Measurements from ENCODE around the gene INTS1.

Gene INTS1

GRCh38 chr7:1509226-1509625 lies 5.0 kb upstream of the INTS1 start:
- TF ChIP-seq, protein P1, sequence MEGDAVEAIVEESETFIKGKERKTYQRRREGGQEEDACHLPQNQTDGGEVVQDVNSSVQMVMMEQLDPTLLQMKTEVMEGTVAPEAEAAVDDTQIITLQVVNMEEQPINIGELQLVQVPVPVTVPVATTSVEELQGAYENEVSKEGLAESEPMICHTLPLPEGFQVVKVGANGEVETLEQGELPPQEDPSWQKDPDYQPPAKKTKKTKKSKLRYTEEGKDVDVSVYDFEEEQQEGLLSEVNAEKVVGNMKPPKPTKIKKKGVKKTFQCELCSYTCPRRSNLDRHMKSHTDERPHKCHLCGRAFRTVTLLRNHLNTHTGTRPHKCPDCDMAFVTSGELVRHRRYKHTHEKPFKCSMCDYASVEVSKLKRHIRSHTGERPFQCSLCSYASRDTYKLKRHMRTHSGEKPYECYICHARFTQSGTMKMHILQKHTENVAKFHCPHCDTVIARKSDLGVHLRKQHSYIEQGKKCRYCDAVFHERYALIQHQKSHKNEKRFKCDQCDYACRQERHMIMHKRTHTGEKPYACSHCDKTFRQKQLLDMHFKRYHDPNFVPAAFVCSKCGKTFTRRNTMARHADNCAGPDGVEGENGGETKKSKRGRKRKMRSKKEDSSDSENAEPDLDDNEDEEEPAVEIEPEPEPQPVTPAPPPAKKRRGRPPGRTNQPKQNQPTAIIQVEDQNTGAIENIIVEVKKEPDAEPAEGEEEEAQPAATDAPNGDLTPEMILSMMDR (IDR thresholded peaks at IDR 0.05; ENCODE audit: insufficient read depth, missing control alignments) = no peak
- no peak for FAIRE-seq
- DNase-seq (ENCODE audit: insufficient read length, low spot score) = no peak

DNA sequence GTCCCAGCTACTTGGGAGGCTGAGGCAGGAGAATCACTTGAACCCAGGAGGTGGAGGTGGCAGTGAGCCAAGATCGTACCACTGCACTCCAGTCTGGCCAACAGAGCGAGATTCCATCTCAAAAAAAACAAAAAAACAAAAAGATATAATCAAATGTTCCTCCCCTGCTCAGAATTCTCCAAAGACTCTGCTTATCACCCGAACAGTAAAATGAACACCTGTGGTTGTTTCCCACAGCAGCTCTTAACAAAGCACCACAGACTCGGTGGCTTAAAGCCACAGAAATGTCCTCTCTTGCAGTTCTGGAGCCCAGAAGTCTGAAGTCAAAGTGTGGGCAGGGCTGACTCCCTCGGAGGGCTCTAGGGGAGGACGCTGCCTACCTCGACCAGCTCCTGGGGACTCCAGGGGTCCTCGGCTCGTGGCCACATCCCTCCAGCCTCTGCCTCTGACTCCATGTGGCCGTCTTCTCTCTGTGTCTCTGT lies 4.1 kb upstream of the INTS1 start:
- FAIRE-seq (no peak), DNase-seq (ENCODE audit: insufficient read length, low spot score) (no peak)
- TF ChIP-seq, protein P1 (IDR thresholded peaks at IDR 0.05; ENCODE audit: insufficient read depth, missing control alignments) = no peak

- no peak for DNase-seq (ENCODE audit: insufficient read length, low spot score)
- TF ChIP-seq, protein P1 (IDR thresholded peaks at IDR 0.05; ENCODE audit: insufficient read depth, missing control alignments) = no peak
- no peak for FAIRE-seq
Measured at GRCh38 chr7:1505731-1506550, 1.8 kb upstream of the INTS1 start.

DNA sequence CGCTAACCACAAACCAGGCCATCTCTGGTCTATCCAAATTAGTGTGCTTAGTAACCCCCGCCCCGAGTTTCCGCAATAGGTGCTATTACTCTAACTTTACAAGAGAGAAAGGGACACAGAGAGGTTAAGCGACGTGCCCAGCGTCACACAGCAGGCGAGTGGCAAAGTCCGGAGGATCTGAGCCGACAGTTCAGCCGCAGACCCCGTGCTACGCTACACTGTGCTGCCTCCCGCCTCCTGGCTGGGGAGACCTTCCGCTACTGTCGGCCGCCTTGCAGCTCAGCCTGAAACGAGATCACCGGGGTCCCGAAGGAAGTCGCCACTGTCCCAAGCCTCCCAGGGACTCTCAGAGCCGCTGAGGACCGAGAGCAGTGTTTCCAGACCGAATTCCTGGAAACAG lies 799 bp downstream of the INTS1 start:
- no peak for DNase-seq (ENCODE audit: insufficient read length, low spot score)
- no peak for FAIRE-seq
- TF ChIP-seq, protein P1 (IDR thresholded peaks at IDR 0.05; ENCODE audit: insufficient read depth, missing control alignments) = no peak

DNA sequence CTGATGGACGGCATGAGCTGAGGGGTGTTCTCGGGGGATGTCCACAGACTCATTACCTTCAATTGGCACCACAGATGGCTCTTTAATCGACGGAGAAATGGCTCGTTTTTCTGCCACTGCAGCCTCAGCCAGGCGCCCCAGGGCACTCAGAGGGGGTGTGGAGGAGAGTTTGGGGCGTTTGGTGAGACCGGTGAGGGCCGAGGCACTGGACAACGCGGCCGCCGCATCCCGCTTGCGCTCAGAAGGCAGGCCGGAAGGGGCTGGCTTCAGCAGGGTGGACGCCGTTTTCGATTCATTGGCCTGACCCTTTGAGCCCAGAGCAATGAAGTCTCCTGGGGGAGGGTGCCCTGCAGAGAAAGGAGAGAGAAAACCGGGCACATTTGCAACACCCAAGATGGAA lies 1.3 kb downstream of the INTS1 start:
- FAIRE-seq = no peak
- DNase-seq (ENCODE audit: insufficient read length, low spot score) = no peak
- TF ChIP-seq, protein P1 (IDR thresholded peaks at IDR 0.05; ENCODE audit: insufficient read depth, missing control alignments) = no peak

- no peak for DNase-seq (ENCODE audit: insufficient read length, low spot score)
- no peak for FAIRE-seq
- TF ChIP-seq, protein P1 (IDR thresholded peaks at IDR 0.05; ENCODE audit: insufficient read depth, missing control alignments) = no peak
Measured at GRCh38 chr7:1501487-1502270, 2.5 kb downstream of the INTS1 start.

Data from D721Med (cell line).